ENCODE data around the gene FAM107B. TPM values are rescaled to one million over a fixed set of nuclear protein-coding genes. Genes with fewer than 3 reads are reported as not detected.

Gene FAM107B
- total RNA-seq, 1 experiment from 2014 or later: 61.6 TPM

- no peak overlapping the region for H3K4me3 ChIP-seq (ENCODE audit: low read depth, low read length, poor library complexity, severe bottlenecking)
- TF ChIP-seq CTCF (conservative IDR thresholded peaks at IDR 0.05; ENCODE audit: low read depth, low read length) (no peak), EZH2 (IDR thresholded peaks at IDR 0.05; ENCODE audit: borderline replicate concordance, low read depth, low read length, poor library complexity, severe bottlenecking) (no peak)
- H3K4me1 ChIP-seq (ENCODE audit: insufficient read depth, low read length, poor library complexity, severe bottlenecking): peaks cover 9% of the 10 kb centered on the region
- H3K27ac ChIP-seq (ENCODE audit: low read depth, low read length, poor library complexity, severe bottlenecking): no peak overlapping the region
- no peaks in the 10 kb centered on the region for H3K36me3 ChIP-seq (ENCODE audit: insufficient read depth, low read length, poor library complexity, severe bottlenecking)
- no peak for DNase-seq (ENCODE audit: low spot score)
- no peaks in the 10 kb centered on the region for H3K27me3 ChIP-seq (replicated peaks; ENCODE audit: insufficient read depth, low read depth, low read length, poor library complexity)
- no peaks in the 10 kb centered on the region for H3K9me3 ChIP-seq (ENCODE audit: low read depth, low read length, poor library complexity, severe bottlenecking)
- ChIA-PET CTCF (interaction anchor here (1.3 kb wide), 1 partner anchor 9 kb away, joined by 4 read pairs; no protein-coding TSS in a partner anchor), POLR2A (ENCODE audit: low non-redundant PET) (no interaction called here)
- intact Hi-C loops (cut with micrococcal nuclease; ENCODE audit: unreplicated experiment): no loop called here
- BruUV-seq (replicated peaks): no TSS peak
Measured at GRCh38 chr10:14545827-14546226, 228.9 kb downstream of the FAM107B start.

- Histone ChIP-seq H3K4me1 (ENCODE audit: insufficient read depth, low read length, poor library complexity, severe bottlenecking) (no peaks in the 10 kb centered on the region), H3K27me3 (replicated peaks; ENCODE audit: insufficient read depth, low read depth, low read length, poor library complexity) (no peaks in the 10 kb centered on the region), H3K36me3 (ENCODE audit: insufficient read depth, low read length, poor library complexity, severe bottlenecking) (no peaks in the 10 kb centered on the region), H3K4me3 (ENCODE audit: low read depth, low read length, poor library complexity, severe bottlenecking) (no peak overlapping the region), H3K27ac (ENCODE audit: low read depth, low read length, poor library complexity, severe bottlenecking) (no peak overlapping the region), H3K9me3 (ENCODE audit: low read depth, low read length, poor library complexity, severe bottlenecking) (no peaks in the 10 kb centered on the region)
- ChIA-PET POLR2A (ENCODE audit: low non-redundant PET) (no interaction called here), CTCF (no interaction called here)
- TF ChIP-seq EZH2 (IDR thresholded peaks at IDR 0.05; ENCODE audit: borderline replicate concordance, low read depth, low read length, poor library complexity, severe bottlenecking): no peak
- TF ChIP-seq CTCF (conservative IDR thresholded peaks at IDR 0.05; ENCODE audit: low read depth, low read length): no peak
- no TSS peak for BruUV-seq (replicated peaks)
- DNase-seq (ENCODE audit: low spot score): no peak
- intact Hi-C loops (cut with micrococcal nuclease; ENCODE audit: unreplicated experiment): no loop called here
Measured at GRCh38 chr10:14543904-14544210, 230.8 kb downstream of the FAM107B start.

GRCh38 chr10:14543046-14543903 lies 231.4 kb downstream of the FAM107B start:
- no peak overlapping the region for H3K4me3 ChIP-seq (ENCODE audit: low read depth, low read length, poor library complexity, severe bottlenecking)
- DNase-seq (ENCODE audit: low spot score): no peak
- no TSS peak for BruUV-seq (replicated peaks)
- CTCF ChIA-PET: no interaction called here
- POLR2A ChIA-PET (ENCODE audit: low non-redundant PET): no interaction called here
- intact Hi-C loops (cut with micrococcal nuclease; ENCODE audit: unreplicated experiment): no loop called here
- H3K4me1 ChIP-seq (ENCODE audit: insufficient read depth, low read length, poor library complexity, severe bottlenecking): no peaks in the 10 kb centered on the region
- no peaks in the 10 kb centered on the region for H3K36me3 ChIP-seq (ENCODE audit: insufficient read depth, low read length, poor library complexity, severe bottlenecking)
- no peaks in the 10 kb centered on the region for H3K27me3 ChIP-seq (replicated peaks; ENCODE audit: insufficient read depth, low read depth, low read length, poor library complexity)
- no peak overlapping the region for H3K27ac ChIP-seq (ENCODE audit: low read depth, low read length, poor library complexity, severe bottlenecking)
- no peaks in the 10 kb centered on the region for H3K9me3 ChIP-seq (ENCODE audit: low read depth, low read length, poor library complexity, severe bottlenecking)
- TF ChIP-seq CTCF (conservative IDR thresholded peaks at IDR 0.05; ENCODE audit: low read depth, low read length): no peak; the same call in 1 of the 2 replicates
- no peak for TF ChIP-seq EZH2 (IDR thresholded peaks at IDR 0.05; ENCODE audit: borderline replicate concordance, low read depth, low read length, poor library complexity, severe bottlenecking)
